RKO (cell line): ENCODE data around the gene PYGM.

Experiments used
- DNase-seq: peaks from one replicate; pipeline ENCODE4 v3.0.0-alpha.2; 2016; ENCODE audit warnings: low spot score

The PYGM gene

GRCh38 chr11:64767344-64768299 lies 7.8 kb upstream of the PYGM start:
- DNase-seq: peak; percentile 64

- no peak for DNase-seq
These were observed 7.1 kb upstream of the PYGM start for GRCh38 chr11:64766881-64767280.

GRCh38 chr11:64765851-64766665 lies 6.3 kb upstream of the PYGM start:
- no peak for DNase-seq

GRCh38 chr11:64765291-64765850 lies 5.6 kb upstream of the PYGM start:
- DNase-seq: no peak

- no peak for DNase-seq
These were observed 5.0 kb upstream of the PYGM start for GRCh38 chr11:64764753-64765152.

- no peak for DNase-seq
These were observed 4.4 kb upstream of the PYGM start for GRCh38 chr11:64764040-64764611.

GRCh38 chr11:64763526-64764039 lies 3.8 kb upstream of the PYGM start:
- DNase-seq: no peak

- no peak for DNase-seq
These were observed 3.1 kb upstream of the PYGM start for GRCh38 chr11:64762674-64763525.

- DNase-seq: no peak
These were observed 2.5 kb upstream of the PYGM start for GRCh38 chr11:64762277-64762673.

GRCh38 chr11:64760759-64761420 lies 1.1 kb upstream of the PYGM start:
- no peak for DNase-seq

GRCh38 chr11:64759131-64759721 lies 548 bp downstream of the PYGM start:
- no peak for DNase-seq

GRCh38 chr11:64758330-64759079 lies 1.3 kb downstream of the PYGM start:
- DNase-seq: no peak

GRCh38 chr11:64757549-64758329 lies 2.0 kb downstream of the PYGM start:
- no peak for DNase-seq

- no peak for DNase-seq
These were observed 4.0 kb downstream of the PYGM start for GRCh38 chr11:64755681-64756361.

GRCh38 chr11:64754919-64755662 lies 4.7 kb downstream of the PYGM start:
- DNase-seq: no peak

- DNase-seq: no peak
These were observed 5.5 kb downstream of the PYGM start for GRCh38 chr11:64754124-64754918.
